HepG2 (cell line): ENCODE measurements around the gene TSPYL1. TPM values are rescaled to one million over a fixed set of nuclear protein-coding genes. Genes with fewer than 3 reads are reported as not detected.

ENCODE experiments used
- CCAR2 ChIP-seq: fragments of 200-400 bp; formaldehyde crosslinking; optimal IDR thresholded peaks from 2 replicates; pipeline ENCODE3; 2018; ENCODE audit warnings: low read depth, mild to moderate bottlenecking, low read length, moderate library complexity
- CREM ChIP-seq, 2 experiments: sonication (generic) in 1 of 2; formaldehyde crosslinking in 1 of 2; IDR thresholded peaks; 2 replicates each; pipeline versions ENCODE4 v1.4.0 to v1.6.1; 2016 to 2020; ENCODE audit warnings: antibody characterized with exemption in 1 of 2, mild to moderate bottlenecking in 1 of 2, missing genetic modification reagents in 1 of 2
- GABPB1 ChIP-seq: IDR thresholded peaks from 2 replicates; pipeline ENCODE4 v1.6.1; 2016; ENCODE audit warnings: mild to moderate bottlenecking, missing genetic modification reagents, moderate library complexity, missing compliant biosample characterization
- NONO ChIP-seq, 2 experiments: fragments of 450-650 bp in 1 of 2; sonication (generic) in 1 of 2; formaldehyde crosslinking in 1 of 2; IDR thresholded peaks in 1 of 2; conservative IDR thresholded peaks in 1 of 2; 2 replicates each; pipeline versions ENCODE4 v1.6.1 to v1.8.0; 2017 to 2022; ENCODE audit warnings: mild to moderate bottlenecking in 1 of 2, missing genetic modification reagents in 1 of 2, moderate library complexity in 1 of 2
- SATB2 ChIP-seq: sonication (generic); formaldehyde crosslinking; IDR thresholded peaks from 2 replicates; pipeline ENCODE4 v1.5.0; 2020; ENCODE audit warnings: missing genetic modification reagents
- ZFP36L1 ChIP-seq: sonication (generic); formaldehyde crosslinking; IDR thresholded peaks from 2 replicates; pipeline ENCODE4 v1.8.0; 2022; ENCODE audit warnings: mild to moderate bottlenecking, missing genetic modification reagents, moderate library complexity
- ZFP82 ChIP-seq: sonication (generic); formaldehyde crosslinking; IDR thresholded peaks from 2 replicates; pipeline ENCODE4 v1.5.1; 2020; ENCODE audit warnings: mild to moderate bottlenecking, missing genetic modification reagents, borderline replicate concordance
- ZNF609 ChIP-seq: sonication (generic); formaldehyde crosslinking; IDR thresholded peaks from 2 replicates; pipeline ENCODE4 v1.4.0; 2020; ENCODE audit warnings: mild to moderate bottlenecking, missing genetic modification reagents, borderline replicate concordance
- ZNF747 ChIP-seq: sonication (generic); formaldehyde crosslinking; IDR thresholded peaks from 2 replicates; pipeline ENCODE4 v1.8.1; 2023; ENCODE audit warnings: missing genetic modification reagents, mild to moderate bottlenecking, borderline replicate concordance
- ZNF841 ChIP-seq: sonication (generic); formaldehyde crosslinking; IDR thresholded peaks from 2 replicates; pipeline ENCODE4 v1.8.1; 2023; ENCODE audit warnings: missing genetic modification reagents, borderline replicate concordance
- polyA plus RNA-seq, 8 experiments: library from polyadenylated mRNA; depleted of rRNA in 3 of 8; stranded (reverse) in 7 of 8; unstranded in 1 of 8; fragments of >200 nt; fragmentation: Illumina TruSeq in 4 of 8; extraction: Trizol in 4 of 8; gene quantifications; 2 replicates each; pipeline versions ENCODE4 v1.2.1 to v1.2.3, GENCODE V29; 2011 to 2016; ENCODE audit warnings: low read depth in 4 of 8, missing spikeins in 1 of 8, mixed read lengths in 1 of 8; ENCODE audit not compliant: insufficient read depth in 1 of 8
- total RNA-seq, 5 experiments: library from RNA; depleted of rRNA; stranded (reverse); fragments of >200 nt; fragmentation: Illumina TruSeq; extraction: Trizol; gene quantifications; 2 replicates each; pipeline ENCODE4 v1.2.3, GENCODE V29; 2016; ENCODE audit warnings: low read depth in 1 of 5
- TF ChIP-seq, protein P1 (sequence below): sonication (generic); formaldehyde crosslinking; IDR thresholded peaks from 2 replicates; pipeline ENCODE4 v1.4.0; 2020; ENCODE audit warnings: missing genetic modification reagents
- TF ChIP-seq, protein P2 (sequence below): sonication (generic); formaldehyde crosslinking; IDR thresholded peaks from 2 replicates; pipeline ENCODE4 v1.4.0; 2020; ENCODE audit warnings: missing genetic modification reagents
- TF ChIP-seq, protein P3 (sequence below), 2 experiments: fragments of 450-650 bp in 1 of 2; sonication (generic) in 1 of 2; formaldehyde crosslinking; IDR thresholded peaks; 2 replicates each; pipeline versions ENCODE4 v1.5.0 to v1.8.0; 2020 to 2022; ENCODE audit warnings: mild to moderate bottlenecking in 1 of 2, missing genetic modification reagents in 1 of 2

TSPYL1 gene
- total and polyA plus RNA-seq, 2 of the 13 experiments (the other 11 are each of a cell fraction or from before 2014, with no cell fraction given) = 28.3 to 93.0 TPM

DNA sequence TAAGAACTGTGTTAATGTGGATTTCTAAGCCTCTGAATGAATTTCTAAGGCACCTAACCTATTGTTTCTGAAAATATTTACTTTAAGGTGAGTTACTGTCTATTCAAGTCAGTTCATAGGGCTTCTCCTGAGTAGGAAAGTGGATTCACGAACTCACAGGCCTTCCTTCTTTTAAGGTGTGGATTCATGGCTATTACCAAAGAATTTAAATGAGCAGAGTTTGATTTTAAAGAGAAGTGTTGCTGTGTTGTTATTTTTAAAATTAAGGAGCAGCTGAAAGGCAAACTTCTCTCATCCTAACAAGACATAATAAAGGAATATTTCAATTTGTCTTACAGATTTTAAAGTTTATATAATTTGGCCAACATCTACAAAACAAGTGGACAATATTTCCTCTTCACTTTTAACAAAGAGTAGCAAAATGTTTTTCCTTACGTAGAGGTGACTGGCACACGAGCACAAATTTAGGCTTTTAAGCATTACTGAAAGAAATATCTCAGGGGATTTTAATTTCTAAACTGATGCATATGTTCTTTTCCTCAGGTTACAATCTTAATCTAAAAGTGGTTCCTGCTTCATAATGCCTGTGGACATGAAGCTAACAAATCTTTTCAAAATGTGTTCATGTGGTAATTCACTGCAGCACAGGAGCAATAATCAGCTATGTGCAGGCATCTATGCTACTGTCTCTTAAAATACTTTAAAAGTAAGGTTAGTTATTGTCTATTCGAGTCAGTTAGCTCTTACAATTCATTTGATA, 25.3 kb downstream of the TSPYL1 start (continued):
- TF ChIP-seq, protein P1, sequence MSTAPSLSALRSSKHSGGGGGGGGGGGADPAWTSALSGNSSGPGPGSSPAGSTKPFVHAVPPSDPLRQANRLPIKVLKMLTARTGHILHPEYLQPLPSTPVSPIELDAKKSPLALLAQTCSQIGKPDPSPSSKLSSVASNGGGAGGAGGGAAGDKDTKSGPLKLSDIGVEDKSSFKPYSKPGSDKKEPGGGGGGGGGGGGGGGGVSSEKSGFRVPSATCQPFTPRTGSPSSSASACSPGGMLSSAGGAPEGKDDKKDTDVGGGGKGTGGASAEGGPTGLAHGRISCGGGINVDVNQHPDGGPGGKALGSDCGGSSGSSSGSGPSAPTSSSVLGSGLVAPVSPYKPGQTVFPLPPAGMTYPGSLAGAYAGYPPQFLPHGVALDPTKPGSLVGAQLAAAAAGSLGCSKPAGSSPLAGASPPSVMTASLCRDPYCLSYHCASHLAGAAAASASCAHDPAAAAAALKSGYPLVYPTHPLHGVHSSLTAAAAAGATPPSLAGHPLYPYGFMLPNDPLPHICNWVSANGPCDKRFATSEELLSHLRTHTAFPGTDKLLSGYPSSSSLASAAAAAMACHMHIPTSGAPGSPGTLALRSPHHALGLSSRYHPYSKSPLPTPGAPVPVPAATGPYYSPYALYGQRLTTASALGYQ (CRISPR knock-in tag) = peak; percentile 44; the same call in 1 of the 2 replicates
- TF ChIP-seq ZNF609 (no peak), GABPB1 (no peak), CREM (IDR thresholded peaks at IDR 0.05) (peak; percentile 17), CREM (CRISPR knock-in tag; IDR thresholded peaks at IDR 0.05) (no peak), SATB2 (CRISPR knock-in tag) (no peak), CCAR2 (no peak), ZNF747 (CRISPR knock-in tag) (0 out of 2 replicates have a peak, but pooled peaks have one; percentile 2), ZFP82 (CRISPR knock-in tag) (0 out of 2 replicates have a peak, but pooled peaks have one; percentile 15), ZFP36L1 (CRISPR knock-in tag) (0 out of 2 replicates have a peak, but pooled peaks have one; percentile 33), NONO (IDR thresholded peaks at IDR 0.05) (no peak), NONO (CRISPR knock-in tag; conservative IDR thresholded peaks at IDR 0.05) (no peak), ZNF841 (CRISPR knock-in tag) (no peak)
- TF ChIP-seq, protein P2, sequence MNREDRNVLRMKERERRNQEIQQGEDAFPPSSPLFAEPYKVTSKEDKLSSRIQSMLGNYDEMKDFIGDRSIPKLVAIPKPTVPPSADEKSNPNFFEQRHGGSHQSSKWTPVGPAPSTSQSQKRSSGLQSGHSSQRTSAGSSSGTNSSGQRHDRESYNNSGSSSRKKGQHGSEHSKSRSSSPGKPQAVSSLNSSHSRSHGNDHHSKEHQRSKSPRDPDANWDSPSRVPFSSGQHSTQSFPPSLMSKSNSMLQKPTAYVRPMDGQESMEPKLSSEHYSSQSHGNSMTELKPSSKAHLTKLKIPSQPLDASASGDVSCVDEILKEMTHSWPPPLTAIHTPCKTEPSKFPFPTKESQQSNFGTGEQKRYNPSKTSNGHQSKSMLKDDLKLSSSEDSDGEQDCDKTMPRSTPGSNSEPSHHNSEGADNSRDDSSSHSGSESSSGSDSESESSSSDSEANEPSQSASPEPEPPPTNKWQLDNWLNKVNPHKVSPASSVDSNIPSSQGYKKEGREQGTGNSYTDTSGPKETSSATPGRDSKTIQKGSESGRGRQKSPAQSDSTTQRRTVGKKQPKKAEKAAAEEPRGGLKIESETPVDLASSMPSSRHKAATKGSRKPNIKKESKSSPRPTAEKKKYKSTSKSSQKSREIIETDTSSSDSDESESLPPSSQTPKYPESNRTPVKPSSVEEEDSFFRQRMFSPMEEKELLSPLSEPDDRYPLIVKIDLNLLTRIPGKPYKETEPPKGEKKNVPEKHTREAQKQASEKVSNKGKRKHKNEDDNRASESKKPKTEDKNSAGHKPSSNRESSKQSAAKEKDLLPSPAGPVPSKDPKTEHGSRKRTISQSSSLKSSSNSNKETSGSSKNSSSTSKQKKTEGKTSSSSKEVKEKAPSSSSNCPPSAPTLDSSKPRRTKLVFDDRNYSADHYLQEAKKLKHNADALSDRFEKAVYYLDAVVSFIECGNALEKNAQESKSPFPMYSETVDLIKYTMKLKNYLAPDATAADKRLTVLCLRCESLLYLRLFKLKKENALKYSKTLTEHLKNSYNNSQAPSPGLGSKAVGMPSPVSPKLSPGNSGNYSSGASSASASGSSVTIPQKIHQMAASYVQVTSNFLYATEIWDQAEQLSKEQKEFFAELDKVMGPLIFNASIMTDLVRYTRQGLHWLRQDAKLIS (CRISPR knock-in tag) = 0 out of 2 replicates have a peak, but pooled peaks have one; percentile 27
- TF ChIP-seq, protein P3, sequence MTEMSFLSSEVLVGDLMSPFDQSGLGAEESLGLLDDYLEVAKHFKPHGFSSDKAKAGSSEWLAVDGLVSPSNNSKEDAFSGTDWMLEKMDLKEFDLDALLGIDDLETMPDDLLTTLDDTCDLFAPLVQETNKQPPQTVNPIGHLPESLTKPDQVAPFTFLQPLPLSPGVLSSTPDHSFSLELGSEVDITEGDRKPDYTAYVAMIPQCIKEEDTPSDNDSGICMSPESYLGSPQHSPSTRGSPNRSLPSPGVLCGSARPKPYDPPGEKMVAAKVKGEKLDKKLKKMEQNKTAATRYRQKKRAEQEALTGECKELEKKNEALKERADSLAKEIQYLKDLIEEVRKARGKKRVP (CRISPR knock-in tag; IDR thresholded peaks at IDR 0.05) = peak in 1 of 2 experiments; percentile 29; a peak in 1 of 4 replicates
